ENCODE results near the gene ADM5.

ADM5 gene

DNA sequence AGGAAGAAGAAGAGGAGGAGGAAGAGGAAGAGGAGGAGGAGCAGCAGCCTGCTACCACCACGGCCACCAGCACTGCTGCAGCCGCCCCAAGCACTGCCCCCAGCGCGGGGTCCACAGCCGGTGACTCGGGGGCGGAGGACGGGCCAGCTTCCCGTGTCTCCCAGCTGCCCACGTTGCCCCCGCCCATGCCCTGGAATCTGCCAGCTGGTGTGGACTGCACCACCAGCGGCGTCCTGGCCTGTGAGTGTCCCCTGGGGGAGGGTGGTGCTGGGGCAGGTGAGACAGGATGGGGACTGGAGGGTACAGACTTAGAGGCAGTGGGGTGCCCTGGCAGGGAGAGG, 36.0 kb upstream of the ADM5 start:
- DNase-seq (ENCODE audit: low read depth) = no peak
- no peak overlapping the region for H3K4me3 ChIP-seq (ENCODE audit: low read depth, low read length)
- TF ChIP-seq, protein P1, sequence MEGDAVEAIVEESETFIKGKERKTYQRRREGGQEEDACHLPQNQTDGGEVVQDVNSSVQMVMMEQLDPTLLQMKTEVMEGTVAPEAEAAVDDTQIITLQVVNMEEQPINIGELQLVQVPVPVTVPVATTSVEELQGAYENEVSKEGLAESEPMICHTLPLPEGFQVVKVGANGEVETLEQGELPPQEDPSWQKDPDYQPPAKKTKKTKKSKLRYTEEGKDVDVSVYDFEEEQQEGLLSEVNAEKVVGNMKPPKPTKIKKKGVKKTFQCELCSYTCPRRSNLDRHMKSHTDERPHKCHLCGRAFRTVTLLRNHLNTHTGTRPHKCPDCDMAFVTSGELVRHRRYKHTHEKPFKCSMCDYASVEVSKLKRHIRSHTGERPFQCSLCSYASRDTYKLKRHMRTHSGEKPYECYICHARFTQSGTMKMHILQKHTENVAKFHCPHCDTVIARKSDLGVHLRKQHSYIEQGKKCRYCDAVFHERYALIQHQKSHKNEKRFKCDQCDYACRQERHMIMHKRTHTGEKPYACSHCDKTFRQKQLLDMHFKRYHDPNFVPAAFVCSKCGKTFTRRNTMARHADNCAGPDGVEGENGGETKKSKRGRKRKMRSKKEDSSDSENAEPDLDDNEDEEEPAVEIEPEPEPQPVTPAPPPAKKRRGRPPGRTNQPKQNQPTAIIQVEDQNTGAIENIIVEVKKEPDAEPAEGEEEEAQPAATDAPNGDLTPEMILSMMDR (IDR thresholded peaks at IDR 0.05; ENCODE audit: low read depth, low read length, missing control alignments) = no peak
- in situ Hi-C loops (cut with HindIII; ENCODE audit: low sequenced_read_pairs) = no loop called here

DNA sequence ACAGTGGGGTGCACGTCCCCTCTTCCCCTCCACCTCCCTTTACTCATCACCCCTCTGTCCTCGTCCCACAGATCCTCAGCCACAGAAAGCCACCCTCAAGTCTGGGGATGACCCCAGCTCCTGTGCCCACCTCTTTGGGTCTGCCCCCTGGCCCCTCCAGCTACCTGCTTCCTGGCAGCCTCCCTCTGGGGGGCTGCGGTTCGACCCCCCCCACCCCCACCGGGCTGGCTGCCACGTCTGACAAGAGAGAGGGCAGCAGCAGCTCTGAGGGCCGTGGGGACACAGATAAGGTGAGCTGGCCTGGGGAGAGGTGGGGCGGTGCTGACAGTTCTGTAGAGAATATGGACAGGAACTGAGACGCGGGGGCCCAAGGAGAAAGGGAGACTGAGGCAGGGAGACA, 34.8 kb upstream of the ADM5 start:
- no peak for DNase-seq (ENCODE audit: low read depth)
- no peak overlapping the region for H3K4me3 ChIP-seq (ENCODE audit: low read depth, low read length)
- TF ChIP-seq, protein P1 (IDR thresholded peaks at IDR 0.05; ENCODE audit: low read depth, low read length, missing control alignments) = no peak
- in situ Hi-C loops (cut with HindIII; ENCODE audit: low sequenced_read_pairs) = no loop called here

DNA sequence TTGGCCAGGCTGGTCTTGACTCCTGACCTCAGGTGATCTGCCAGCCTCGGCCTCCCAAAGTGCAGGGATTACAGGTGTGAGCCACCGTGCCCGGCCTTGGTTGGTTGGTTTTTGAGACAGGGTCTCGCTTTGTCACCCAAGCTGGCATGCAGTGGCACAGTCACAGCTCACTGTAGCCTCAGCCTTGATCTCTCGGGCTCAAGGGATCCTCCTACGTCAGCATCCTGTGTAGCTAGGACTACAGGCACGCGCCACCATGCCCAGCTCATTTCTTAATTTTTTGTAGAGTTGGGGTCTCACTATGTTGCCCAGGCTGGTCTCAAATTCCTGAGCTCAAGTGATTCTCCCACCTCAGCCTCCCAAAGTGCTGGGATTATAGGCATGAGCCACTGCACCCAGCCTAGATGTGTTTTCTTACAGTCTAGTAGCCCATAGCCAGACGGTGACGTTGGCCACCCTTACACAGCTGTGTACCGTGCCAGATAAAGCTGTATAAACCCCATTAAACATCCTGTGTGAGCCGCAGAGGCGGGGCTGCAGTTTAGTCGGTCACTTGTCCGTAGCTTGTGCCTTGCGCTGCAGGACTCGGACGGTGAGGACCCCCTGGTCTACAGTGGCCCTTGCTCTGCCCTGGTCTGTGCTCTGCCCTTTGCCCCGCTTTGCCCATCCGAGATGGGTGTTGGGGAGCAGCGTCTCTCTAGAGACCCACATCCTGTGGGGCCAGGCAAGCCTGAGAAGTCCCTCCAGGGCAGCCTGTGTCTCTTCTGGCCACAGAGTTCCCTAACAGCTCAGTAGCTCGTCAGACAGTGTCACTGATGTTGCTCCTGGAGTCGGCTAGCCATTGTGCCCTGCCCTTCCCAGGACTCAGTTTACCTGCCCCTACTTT, 33.6 kb upstream of the ADM5 start:
- in situ Hi-C loops (cut with HindIII; ENCODE audit: low sequenced_read_pairs) = no loop called here
- TF ChIP-seq, protein P1 (IDR thresholded peaks at IDR 0.05; ENCODE audit: low read depth, low read length, missing control alignments) = no peak
- H3K4me3 ChIP-seq (ENCODE audit: low read depth, low read length) = no peak overlapping the region
- no peak for DNase-seq (ENCODE audit: low read depth)

DNA sequence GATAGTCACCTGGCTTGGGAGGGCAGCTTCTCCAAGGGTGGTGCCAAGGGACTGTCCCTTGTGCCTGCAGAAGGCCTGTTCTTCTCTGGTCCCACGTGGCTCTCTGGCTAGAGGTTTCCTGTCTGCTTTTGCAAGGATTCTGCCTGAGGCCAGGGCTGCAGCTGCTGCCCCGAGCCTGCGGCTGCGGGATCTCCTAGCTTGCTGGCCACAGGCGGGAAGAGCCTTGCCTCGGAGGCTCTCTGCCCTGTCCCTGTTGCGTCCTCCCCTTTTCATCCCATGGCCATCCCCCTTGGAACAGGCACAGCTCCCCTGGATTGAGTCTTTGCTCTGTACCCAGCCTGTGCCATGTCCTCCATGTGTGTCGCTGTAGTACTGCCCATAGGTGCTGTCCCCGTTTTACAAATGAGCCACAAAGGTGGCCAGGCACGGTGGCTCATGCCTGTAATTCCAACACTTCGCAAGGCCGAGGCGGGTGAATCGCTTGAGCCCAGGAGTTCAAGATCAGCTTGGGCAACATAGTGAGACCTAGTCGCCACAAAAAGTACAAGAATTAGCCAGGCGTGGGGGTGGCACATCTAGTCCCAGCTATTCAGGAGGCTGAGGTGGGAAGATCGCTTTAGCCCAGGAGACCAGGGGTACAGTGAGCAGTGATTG, 32.8 kb upstream of the ADM5 start:
- in situ Hi-C loops (cut with HindIII; ENCODE audit: low sequenced_read_pairs) = no loop called here
- TF ChIP-seq, protein P1 (IDR thresholded peaks at IDR 0.05; ENCODE audit: low read depth, low read length, missing control alignments) = no peak
- no peak overlapping the region for H3K4me3 ChIP-seq (ENCODE audit: low read depth, low read length)
- DNase-seq (ENCODE audit: low read depth) = no peak

DNA sequence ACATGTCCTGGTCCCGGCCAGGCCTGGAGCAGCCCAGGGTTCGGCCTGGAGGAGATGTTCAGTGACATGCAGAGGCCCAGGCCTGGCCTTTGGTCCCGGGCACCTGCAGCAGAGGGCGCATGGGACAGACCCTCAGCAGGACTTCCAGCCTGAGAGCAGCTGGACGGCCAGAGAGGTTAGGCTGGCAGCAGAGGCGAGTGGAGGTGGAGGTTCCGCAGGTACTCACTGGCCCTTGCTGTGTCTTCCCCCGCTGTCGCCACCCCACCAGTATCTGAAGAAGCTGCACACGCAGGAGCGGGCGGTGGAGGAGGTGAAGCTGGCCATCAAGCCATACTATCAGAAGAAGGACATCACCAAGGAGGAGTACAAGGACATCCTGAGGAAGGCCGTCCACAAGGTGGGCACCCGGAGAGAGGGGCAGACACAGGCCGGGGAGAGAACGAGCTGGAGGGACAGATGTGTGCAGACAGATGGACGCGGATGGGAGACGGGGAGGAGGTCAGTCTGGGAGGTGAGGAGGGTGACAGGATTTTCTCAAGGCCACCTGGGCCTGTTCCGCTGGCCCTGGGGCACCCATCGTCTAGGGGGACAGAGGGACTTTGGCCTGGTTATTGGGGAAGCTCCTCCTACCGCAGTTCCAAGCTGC, 31.8 kb upstream of the ADM5 start:
- no peak for DNase-seq (ENCODE audit: low read depth)
- in situ Hi-C loops (cut with HindIII; ENCODE audit: low sequenced_read_pairs) = no loop called here
- TF ChIP-seq, protein P1 (IDR thresholded peaks at IDR 0.05; ENCODE audit: low read depth, low read length, missing control alignments) = no peak
- H3K4me3 ChIP-seq (ENCODE audit: low read depth, low read length) = no peak overlapping the region

DNA sequence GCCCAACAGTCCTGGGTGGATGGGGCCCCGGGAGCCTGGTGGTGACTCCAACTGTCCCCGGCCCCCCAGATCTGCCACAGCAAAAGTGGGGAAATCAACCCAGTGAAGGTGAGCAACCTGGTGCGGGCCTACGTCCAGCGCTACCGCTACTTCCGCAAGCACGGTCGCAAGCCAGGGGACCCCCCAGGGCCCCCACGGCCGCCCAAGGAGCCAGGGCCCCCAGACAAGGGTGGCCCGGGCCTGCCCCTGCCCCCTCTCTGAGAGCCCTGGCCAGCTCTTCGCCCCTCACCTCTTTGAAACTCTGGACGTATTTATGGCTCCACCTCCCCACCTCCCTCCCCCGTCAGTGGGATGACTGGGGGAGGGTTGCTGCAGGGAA, 31.3 kb upstream of the ADM5 start:
- DNase-seq (ENCODE audit: low read depth) = no peak
- in situ Hi-C loops (cut with HindIII; ENCODE audit: low sequenced_read_pairs) = no loop called here

More for the DNA sequence above, 31.3 kb upstream of the ADM5 start:
- no peak overlapping the region for H3K4me3 ChIP-seq (ENCODE audit: low read depth, low read length)
- TF ChIP-seq, protein P1 (IDR thresholded peaks at IDR 0.05; ENCODE audit: low read depth, low read length, missing control alignments) = no peak
